Cardiac fibroblast (primary cell): ENCODE measurements around the gene NPDC1.

ENCODE experiments used
- DNase-seq, 2 donors: peaks; one replicate each; pipeline versions ENCODE4 v3.0.0 to v3.0.0-alpha.2; 2010; ENCODE audit warnings: low read depth in 2 of 2
- H3K4me3 ChIP-seq, 2 donors: replicated peaks in 1 of 2; 1 replicate in 1 of 2; 2 replicates in 1 of 2; pipeline ENCODE4 v1.5.1; 2011; ENCODE audit warnings: low read depth in 2 of 2, low read length in 2 of 2, mild to moderate bottlenecking in 2 of 2, moderate library complexity in 1 of 2
- TF ChIP-seq, protein P1 (sequence below): IDR thresholded peaks from one replicate; pipeline ENCODE4 v1.5.1; 2011; ENCODE audit warnings: low read depth, mild to moderate bottlenecking, low read length, inconsistent platforms

NPDC1 gene

GRCh38 chr9:137023583-137023991 is 22.4 kb downstream of the NPDC1 start:
- TF ChIP-seq, protein P1, sequence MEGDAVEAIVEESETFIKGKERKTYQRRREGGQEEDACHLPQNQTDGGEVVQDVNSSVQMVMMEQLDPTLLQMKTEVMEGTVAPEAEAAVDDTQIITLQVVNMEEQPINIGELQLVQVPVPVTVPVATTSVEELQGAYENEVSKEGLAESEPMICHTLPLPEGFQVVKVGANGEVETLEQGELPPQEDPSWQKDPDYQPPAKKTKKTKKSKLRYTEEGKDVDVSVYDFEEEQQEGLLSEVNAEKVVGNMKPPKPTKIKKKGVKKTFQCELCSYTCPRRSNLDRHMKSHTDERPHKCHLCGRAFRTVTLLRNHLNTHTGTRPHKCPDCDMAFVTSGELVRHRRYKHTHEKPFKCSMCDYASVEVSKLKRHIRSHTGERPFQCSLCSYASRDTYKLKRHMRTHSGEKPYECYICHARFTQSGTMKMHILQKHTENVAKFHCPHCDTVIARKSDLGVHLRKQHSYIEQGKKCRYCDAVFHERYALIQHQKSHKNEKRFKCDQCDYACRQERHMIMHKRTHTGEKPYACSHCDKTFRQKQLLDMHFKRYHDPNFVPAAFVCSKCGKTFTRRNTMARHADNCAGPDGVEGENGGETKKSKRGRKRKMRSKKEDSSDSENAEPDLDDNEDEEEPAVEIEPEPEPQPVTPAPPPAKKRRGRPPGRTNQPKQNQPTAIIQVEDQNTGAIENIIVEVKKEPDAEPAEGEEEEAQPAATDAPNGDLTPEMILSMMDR: no peak
- H3K4me3 ChIP-seq: no peak overlapping the region
- no peak for DNase-seq

- TF ChIP-seq, protein P1: no peak
- H3K4me3 ChIP-seq: no peak overlapping the region
- DNase-seq: no peak
Measured at GRCh38 chr9:137023157-137023556, 22.8 kb downstream of the NPDC1 start.

DNA sequence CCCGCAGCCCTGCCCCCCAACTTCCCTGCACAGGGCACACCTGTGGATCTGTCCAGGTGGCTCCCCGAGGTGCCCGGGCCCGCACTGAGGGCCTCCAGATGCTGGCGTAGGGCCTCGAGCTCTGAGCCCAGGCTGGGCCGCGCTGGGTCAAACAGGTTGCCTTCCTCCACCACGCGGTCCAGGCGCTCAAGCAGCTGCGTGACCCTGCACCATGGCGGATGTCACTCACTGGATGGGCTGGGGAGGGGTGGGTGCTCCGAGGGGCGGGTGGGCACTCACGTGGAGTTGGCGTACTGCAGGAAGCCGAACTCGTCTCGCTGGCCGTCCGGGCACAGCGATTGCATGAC is 23.3 kb downstream of the NPDC1 start:
- no peak for DNase-seq
- H3K4me3 ChIP-seq: no peak overlapping the region

GRCh38 chr9:137021979-137022661 is 23.9 kb downstream of the NPDC1 start:
- H3K4me3 ChIP-seq: no peak overlapping the region
- TF ChIP-seq, protein P1: no peak
- peak; percentile 35 to 76 for DNase-seq

More for the DNA sequence above, 23.3 kb downstream of the NPDC1 start:
- TF ChIP-seq, protein P1: no peak

- no peak overlapping the region for H3K4me3 ChIP-seq
- TF ChIP-seq, protein P1: no peak
- no peak for DNase-seq
Measured at GRCh38 chr9:137021568-137021978, 24.4 kb downstream of the NPDC1 start.

GRCh38 chr9:137020771-137021567 is 25.0 kb downstream of the NPDC1 start:
- H3K4me3 ChIP-seq: no peak overlapping the region
- TF ChIP-seq, protein P1: no peak
- no peak for DNase-seq
